Gastroesophageal sphincter (tissue), 3 donors: ENCODE data around the gene FAM53B.

Experiments used
- CTCF ChIP-seq, 4 experiments: fragments of 200-600 bp in 2 of 4; fragments of 450-650 bp in 2 of 4; sonication (generic) in 1 of 4; IDR thresholded peaks; one replicate each; pipeline ENCODE4 v1.5.1; 2017 to 2019; ENCODE audit warnings: antibody characterized with exemption in 4 of 4, mild to moderate bottlenecking in 2 of 4, moderate library complexity in 2 of 4
- EP300 ChIP-seq: sonication (generic); formaldehyde crosslinking; IDR thresholded peaks from one replicate; pipeline ENCODE4 v1.6.1; 2017; ENCODE audit warnings: antibody characterized with exemption, mild to moderate bottlenecking
- POLR2A ChIP-seq, 2 donors: fragments of 450-650 bp; IDR thresholded peaks; one replicate each; pipeline ENCODE4 v1.6.1; 2017; ENCODE audit warnings: antibody characterized with exemption in 2 of 2, mild to moderate bottlenecking in 2 of 2, moderate library complexity in 1 of 2
- POLR2AphosphoS5 ChIP-seq: sonication (generic); formaldehyde crosslinking; IDR thresholded peaks from one replicate; pipeline ENCODE4 v1.6.1; 2017; ENCODE audit warnings: antibody characterized with exemption

GRCh38 chr10:124681626-124682552 is 62.3 kb downstream of the FAM53B start:
- TF ChIP-seq POLR2A (IDR thresholded peaks at IDR 0.05), result no peak
- no peak for TF ChIP-seq CTCF (IDR thresholded peaks at IDR 0.05)
- no peak for TF ChIP-seq EP300
- no peak for TF ChIP-seq POLR2AphosphoS5
